ENCODE data around the gene PUS1.

PUS1 gene

GRCh38 chr12:131927110-131928079 lies 1.7 kb upstream of the PUS1 start:
- peak overlapping the region; percentile 98 for H3K4me3 Mint-ChIP-seq
- H3K4me1 Mint-ChIP-seq (ENCODE audit: low read depth): peaks cover 18% of the 10 kb centered on the region
- peak overlapping the region; percentile 94 for H3K27ac Mint-ChIP-seq
- intact Hi-C loops (cut with micrococcal nuclease): loop anchor here (2.0 kb wide), 1 partner anchor 33 kb away; the partner anchor contains the start of gene ULK1
- H3K36me3 Mint-ChIP-seq (ENCODE audit: low read depth): peaks cover 27% of the 10 kb centered on the region
- H3K9me3 Mint-ChIP-seq: no peaks in the 10 kb centered on the region
- H3K27me3 Mint-ChIP-seq: peaks cover 9% of the 10 kb centered on the region

GRCh38 chr12:131928080-131928710 lies 881 bp upstream of the PUS1 start:
- intact Hi-C loops (cut with micrococcal nuclease): loop anchor here (2.0 kb wide), 1 partner anchor 33 kb away; the partner anchor contains the start of gene ULK1
- Mint-ChIP-seq H3K36me3 (ENCODE audit: low read depth) (peaks cover 27% of the 10 kb centered on the region), H3K27me3 (peaks cover 9% of the 10 kb centered on the region), H3K27ac (peak overlapping the region; percentile 94), H3K4me3 (peak overlapping the region; percentile 98), H3K9me3 (no peaks in the 10 kb centered on the region), H3K4me1 (ENCODE audit: low read depth) (peaks cover 18% of the 10 kb centered on the region)

GRCh38 chr12:131929581-131930456 lies 743 bp downstream of the PUS1 start:
- Mint-ChIP-seq H3K4me3 (peak overlapping the region; percentile 98), H3K27me3 (peaks cover 9% of the 10 kb centered on the region), H3K4me1 (ENCODE audit: low read depth) (peaks cover 18% of the 10 kb centered on the region), H3K9me3 (no peaks in the 10 kb centered on the region), H3K36me3 (ENCODE audit: low read depth) (peaks cover 41% of the 10 kb centered on the region), H3K27ac (peak overlapping the region; percentile 94)
- intact Hi-C loops (cut with micrococcal nuclease): loop anchor here (1.0 to 2.0 kb wide), 2 partner anchors 19 to 35 kb away; partner anchors contain the start of genes EP400 and ULK1

- H3K27me3 Mint-ChIP-seq: peaks cover 7% of the 10 kb centered on the region
- peaks cover 18% of the 10 kb centered on the region for H3K4me1 Mint-ChIP-seq (ENCODE audit: low read depth)
- peaks cover 45% of the 10 kb centered on the region for H3K36me3 Mint-ChIP-seq (ENCODE audit: low read depth)
- peak overlapping the region; percentile 98 for H3K4me3 Mint-ChIP-seq
- no peaks in the 10 kb centered on the region for H3K9me3 Mint-ChIP-seq
- peak overlapping the region; percentile 94 for H3K27ac Mint-ChIP-seq
- intact Hi-C loops (cut with micrococcal nuclease): no loop called here
Measured at GRCh38 chr12:131930510-131930909, 1.4 kb downstream of the PUS1 start.

GRCh38 chr12:131933387-131933786 lies 4.3 kb downstream of the PUS1 start:
- H3K27ac Mint-ChIP-seq: no peak overlapping the region
- no peak overlapping the region for H3K4me3 Mint-ChIP-seq
- no peaks in the 10 kb centered on the region for H3K27me3 Mint-ChIP-seq
- intact Hi-C loops (cut with micrococcal nuclease): no loop called here
- no peaks in the 10 kb centered on the region for H3K9me3 Mint-ChIP-seq
- H3K4me1 Mint-ChIP-seq (ENCODE audit: low read depth): peaks cover 11% of the 10 kb centered on the region
- H3K36me3 Mint-ChIP-seq (ENCODE audit: low read depth): peaks cover 72% of the 10 kb centered on the region

GRCh38 chr12:131934535-131934934 lies 5.5 kb downstream of the PUS1 start:
- Mint-ChIP-seq H3K9me3 (no peaks in the 10 kb centered on the region), H3K36me3 (ENCODE audit: low read depth) (peaks cover 75% of the 10 kb centered on the region), H3K4me3 (no peak overlapping the region), H3K4me1 (ENCODE audit: low read depth) (peaks cover 10% of the 10 kb centered on the region), H3K27ac (no peak overlapping the region), H3K27me3 (no peaks in the 10 kb centered on the region)
- intact Hi-C loops (cut with micrococcal nuclease): no loop called here

- Mint-ChIP-seq H3K4me1 (ENCODE audit: low read depth) (no peaks in the 10 kb centered on the region), H3K4me3 (no peak overlapping the region), H3K36me3 (ENCODE audit: low read depth) (peaks cover 92% of the 10 kb centered on the region), H3K27ac (no peak overlapping the region), H3K9me3 (no peaks in the 10 kb centered on the region), H3K27me3 (no peaks in the 10 kb centered on the region)
- intact Hi-C loops (cut with micrococcal nuclease): no loop called here
Measured at GRCh38 chr12:131938082-131938481, 9.0 kb downstream of the PUS1 start.

GRCh38 chr12:131939007-131939406 lies 9.9 kb downstream of the PUS1 start:
- no peaks in the 10 kb centered on the region for H3K9me3 Mint-ChIP-seq
- H3K36me3 Mint-ChIP-seq (ENCODE audit: low read depth): peaks cover 92% of the 10 kb centered on the region
- no peak overlapping the region for H3K4me3 Mint-ChIP-seq

GRCh38 chr12:131940141-131940547 lies 11.1 kb downstream of the PUS1 start:
- intact Hi-C loops (cut with micrococcal nuclease): no loop called here
- H3K4me3 Mint-ChIP-seq: no peak overlapping the region
- H3K4me1 Mint-ChIP-seq (ENCODE audit: low read depth): peaks cover 4% of the 10 kb centered on the region
- H3K27ac Mint-ChIP-seq: no peak overlapping the region
- no peaks in the 10 kb centered on the region for H3K9me3 Mint-ChIP-seq
- H3K27me3 Mint-ChIP-seq: no peaks in the 10 kb centered on the region
- peaks cover 94% of the 10 kb centered on the region for H3K36me3 Mint-ChIP-seq (ENCODE audit: low read depth)

More at GRCh38 chr12:131939007-131939406, 9.9 kb downstream of the PUS1 start:
- no peaks in the 10 kb centered on the region for H3K4me1 Mint-ChIP-seq (ENCODE audit: low read depth)
- intact Hi-C loops (cut with micrococcal nuclease): no loop called here
- no peak overlapping the region for H3K27ac Mint-ChIP-seq
- no peaks in the 10 kb centered on the region for H3K27me3 Mint-ChIP-seq

GRCh38 chr12:131941116-131941986 lies 12.3 kb downstream of the PUS1 start:
- H3K27ac Mint-ChIP-seq: no peak overlapping the region
- peaks cover 86% of the 10 kb centered on the region for H3K36me3 Mint-ChIP-seq (ENCODE audit: low read depth)
- intact Hi-C loops (cut with micrococcal nuclease): no loop called here
- H3K4me1 Mint-ChIP-seq (ENCODE audit: low read depth): peaks cover 4% of the 10 kb centered on the region
- H3K27me3 Mint-ChIP-seq: no peaks in the 10 kb centered on the region
- H3K9me3 Mint-ChIP-seq: no peaks in the 10 kb centered on the region
- H3K4me3 Mint-ChIP-seq: no peak overlapping the region

- intact Hi-C loops (cut with micrococcal nuclease): no loop called here
- Mint-ChIP-seq H3K27me3 (no peaks in the 10 kb centered on the region), H3K9me3 (no peaks in the 10 kb centered on the region), H3K36me3 (ENCODE audit: low read depth) (peaks cover 80% of the 10 kb centered on the region), H3K27ac (no peak overlapping the region), H3K4me1 (ENCODE audit: low read depth) (peaks cover 4% of the 10 kb centered on the region), H3K4me3 (no peak overlapping the region)
Measured at GRCh38 chr12:131941987-131942341, 12.9 kb downstream of the PUS1 start.

- Mint-ChIP-seq H3K27ac (no peak overlapping the region), H3K4me3 (no peak overlapping the region), H3K9me3 (no peaks in the 10 kb centered on the region), H3K4me1 (ENCODE audit: low read depth) (peaks cover 7% of the 10 kb centered on the region), H3K27me3 (no peaks in the 10 kb centered on the region), H3K36me3 (ENCODE audit: low read depth) (peaks cover 72% of the 10 kb centered on the region)
- intact Hi-C loops (cut with micrococcal nuclease): no loop called here
Measured at GRCh38 chr12:131942671-131943070, 13.6 kb downstream of the PUS1 start.

GRCh38 chr12:131943389-131943788 lies 14.3 kb downstream of the PUS1 start:
- intact Hi-C loops (cut with micrococcal nuclease): no loop called here
- Mint-ChIP-seq H3K4me1 (ENCODE audit: low read depth) (peaks cover 10% of the 10 kb centered on the region), H3K36me3 (ENCODE audit: low read depth) (peaks cover 67% of the 10 kb centered on the region), H3K27me3 (no peaks in the 10 kb centered on the region), H3K27ac (no peak overlapping the region), H3K4me3 (no peak overlapping the region), H3K9me3 (no peaks in the 10 kb centered on the region)

Data from dendritic cell treated with granulocyte-macrophage colony-stimulating factor and Interleukin-4, amounts not matched to agents 40 ng/mL and 50 ng/mL, for 4 days (primary cell).